Brain microvascular endothelial cell (primary cell): ENCODE data around the gene BACE2.
A peak's percentile ranks its signal among the peaks of the same experiment; 100 is the strongest.

Experiments used
- DNase-seq: peaks from one replicate; pipeline ENCODE4 v3.0.0-alpha.2; 2020
- H3K27ac ChIP-seq: fragments of 250-450 bp; sonication (Bioruptor Pico); 2 replicates; pipeline ENCODE4 v1.5.1; 2020; ENCODE audit warnings: mild to moderate bottlenecking, moderate library complexity
- H3K27me3 ChIP-seq: fragments of 250-450 bp; sonication (Bioruptor Pico); replicated peaks from 2 replicates; pipeline ENCODE4 v1.5.1; 2020; ENCODE audit warnings: mild to moderate bottlenecking
- H3K36me3 ChIP-seq: fragments of 250-450 bp; sonication (Bioruptor Pico); replicated peaks from 2 replicates; pipeline ENCODE4 v1.5.1; 2020; ENCODE audit warnings: mild to moderate bottlenecking
- H3K4me3 ChIP-seq: 2 replicates; pipeline ENCODE4 v1.5.1; 2011; ENCODE audit warnings: low read depth, mild to moderate bottlenecking, control low read depth, low read length, moderate library complexity
- CTCF ChIP-seq: IDR thresholded peaks from 2 replicates; pipeline ENCODE4 v1.5.1; 2011; ENCODE audit warnings: low read depth, mild to moderate bottlenecking, moderate library complexity, low read length, control low read depth, inconsistent platforms; ENCODE audit errors: missing control alignments
- in situ Hi-C: cut with HindIII; loops from 2 replicates; pipeline ENCODE4 v1.10.0; 2017; ENCODE audit warnings: low sequenced_read_pairs, low pct_ligation_motif_present

Gene BACE2

GRCh38 chr21:41161428-41161827, 6.5 kb upstream of the BACE2 start:
- no peak for DNase-seq
- H3K27me3 ChIP-seq = no peaks in the 10 kb centered on the region
- H3K36me3 ChIP-seq = no peaks in the 10 kb centered on the region
- H3K4me3 ChIP-seq = no peak overlapping the region
- TF ChIP-seq CTCF = no peak
- H3K27ac ChIP-seq = no peak overlapping the region
- in situ Hi-C loops = no loop called here

GRCh38 chr21:41162096-41162495, 5.9 kb upstream of the BACE2 start:
- in situ Hi-C loops = no loop called here
- no peak for TF ChIP-seq CTCF

GRCh38 chr21:41163091-41163490, 4.9 kb upstream of the BACE2 start:
- Histone ChIP-seq H3K27me3 (no peaks in the 10 kb centered on the region), H3K27ac (no peak overlapping the region), H3K4me3 (no peak overlapping the region), H3K36me3 (no peaks in the 10 kb centered on the region)
- TF ChIP-seq CTCF = no peak
- no peak for DNase-seq
- in situ Hi-C loops = no loop called here

More at GRCh38 chr21:41162096-41162495, 5.9 kb upstream of the BACE2 start:
- Histone ChIP-seq H3K4me3 (no peak overlapping the region), H3K27me3 (no peaks in the 10 kb centered on the region), H3K27ac (no peak overlapping the region), H3K36me3 (no peaks in the 10 kb centered on the region)
- no peak for DNase-seq

- no peak for DNase-seq
- no peak overlapping the region for H3K4me3 ChIP-seq
- no peaks in the 10 kb centered on the region for H3K27me3 ChIP-seq
- no peak overlapping the region for H3K27ac ChIP-seq
- no peak for TF ChIP-seq CTCF
- no peaks in the 10 kb centered on the region for H3K36me3 ChIP-seq
- in situ Hi-C loops = no loop called here
These were observed 3.9 kb upstream of the BACE2 start for GRCh38 chr21:41164052-41164451.

- in situ Hi-C loops = no loop called here
- Histone ChIP-seq H3K27me3 (no peaks in the 10 kb centered on the region), H3K4me3 (no peak overlapping the region), H3K27ac (no peak overlapping the region), H3K36me3 (no peaks in the 10 kb centered on the region)
- no peak for DNase-seq
- TF ChIP-seq CTCF = no peak
These were observed 2.8 kb upstream of the BACE2 start for GRCh38 chr21:41164981-41165655.

- Histone ChIP-seq H3K36me3 (no peaks in the 10 kb centered on the region), H3K4me3 (peak overlapping the region; percentile 66), H3K27me3 (no peaks in the 10 kb centered on the region), H3K27ac (no peak overlapping the region)
- in situ Hi-C loops = no loop called here
- TF ChIP-seq CTCF = no peak
- DNase-seq = no peak
These were observed 1.1 kb upstream of the BACE2 start for GRCh38 chr21:41166884-41167283.
